HS-5 (cell line): ENCODE results near the gene TMEM63B.
"Not testable (repeated sequence)": the region's sequence is repeated elsewhere in the genome, so short reads cannot be mapped to it uniquely, and the experiment has no call there.

Experiments used
- DNase-seq: peaks from one replicate; pipeline ENCODE4 v3.0.0-alpha.2; 2012; ENCODE audit warnings: low read depth

TMEM63B gene

DNA sequence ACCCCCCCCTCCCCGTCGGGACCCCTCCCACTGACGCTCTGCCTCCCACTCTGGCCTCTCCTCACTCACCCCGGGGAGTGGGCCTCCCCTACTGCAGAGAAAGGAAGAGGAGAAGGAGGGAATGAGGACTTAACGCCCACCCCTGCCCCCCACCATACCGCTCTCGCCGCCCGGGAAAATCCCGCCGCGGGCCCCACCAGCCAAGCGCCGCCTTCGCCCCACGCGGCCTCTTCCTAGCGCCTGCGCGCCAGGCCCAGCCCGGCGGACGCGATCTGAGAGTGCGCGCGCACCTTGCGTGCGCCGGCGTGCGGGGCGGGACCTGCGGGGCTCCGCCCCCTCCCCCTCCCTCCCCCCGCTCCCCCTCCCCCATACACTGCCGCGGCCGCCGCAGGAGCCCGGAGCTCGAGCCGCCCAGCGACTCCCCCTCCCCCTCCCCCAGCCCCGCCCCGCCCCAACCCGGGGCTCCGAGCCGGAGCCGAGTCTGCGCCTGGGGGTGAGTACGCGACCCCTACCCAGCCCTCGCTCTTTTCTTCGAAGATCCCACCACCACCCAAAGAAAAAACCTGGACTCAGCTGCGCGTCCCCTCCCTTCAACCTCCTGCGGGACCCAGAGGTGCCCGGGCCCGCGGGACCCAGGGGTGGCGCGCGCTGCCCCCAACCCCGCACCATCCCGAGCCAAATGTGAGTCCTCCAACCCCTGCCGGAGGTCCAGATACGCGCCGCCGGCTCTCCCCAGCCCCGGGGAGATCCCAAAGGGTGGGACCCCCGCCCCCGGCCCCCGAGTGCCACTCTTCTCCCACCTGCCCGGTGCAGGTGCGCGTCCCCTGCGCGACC is at the start of gene TMEM63B, which contains the start of gene MRPL14:
Gene TMEM63B (plus strand): TSS at position 369 of the 834 bp plus-strand sequence. CDS start 7,031 bp downstream, outside the sequence.
Gene MRPL14 (minus strand): TSS at position 267 of the 834 bp plus-strand sequence. CDS start 10,841 bp downstream, outside the sequence.
- DNase-seq = no peak

DNA sequence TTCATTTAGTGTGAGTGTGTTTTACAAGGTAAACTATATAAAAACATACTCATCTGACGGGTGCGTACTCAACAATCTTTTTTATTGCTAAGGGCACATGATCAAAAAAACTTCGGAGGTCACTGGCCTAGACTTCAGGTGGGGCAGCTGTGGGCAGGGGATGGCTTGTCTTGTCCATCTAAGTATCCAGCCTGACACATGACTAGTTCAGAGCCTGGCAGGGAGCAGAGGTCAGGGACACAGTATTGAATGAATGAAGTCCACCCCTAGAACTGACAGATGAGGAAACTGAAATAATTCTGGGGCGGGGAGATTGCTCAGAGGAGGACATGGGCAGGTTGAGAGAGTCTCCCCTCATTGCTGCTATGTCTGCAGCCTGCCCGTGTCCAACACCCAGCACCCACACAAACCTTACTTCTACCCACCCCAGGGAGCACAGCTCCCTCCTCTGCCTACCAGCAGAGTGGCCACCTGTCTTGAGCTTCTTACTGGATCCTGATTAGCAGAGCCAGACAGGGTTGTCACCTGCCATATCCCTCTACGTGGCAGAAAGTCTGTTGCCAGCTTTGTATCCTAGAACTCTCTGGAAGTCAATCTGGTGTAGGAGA is 49.0 kb upstream of the TMEM63B start:
- no peak for DNase-seq

DNA sequence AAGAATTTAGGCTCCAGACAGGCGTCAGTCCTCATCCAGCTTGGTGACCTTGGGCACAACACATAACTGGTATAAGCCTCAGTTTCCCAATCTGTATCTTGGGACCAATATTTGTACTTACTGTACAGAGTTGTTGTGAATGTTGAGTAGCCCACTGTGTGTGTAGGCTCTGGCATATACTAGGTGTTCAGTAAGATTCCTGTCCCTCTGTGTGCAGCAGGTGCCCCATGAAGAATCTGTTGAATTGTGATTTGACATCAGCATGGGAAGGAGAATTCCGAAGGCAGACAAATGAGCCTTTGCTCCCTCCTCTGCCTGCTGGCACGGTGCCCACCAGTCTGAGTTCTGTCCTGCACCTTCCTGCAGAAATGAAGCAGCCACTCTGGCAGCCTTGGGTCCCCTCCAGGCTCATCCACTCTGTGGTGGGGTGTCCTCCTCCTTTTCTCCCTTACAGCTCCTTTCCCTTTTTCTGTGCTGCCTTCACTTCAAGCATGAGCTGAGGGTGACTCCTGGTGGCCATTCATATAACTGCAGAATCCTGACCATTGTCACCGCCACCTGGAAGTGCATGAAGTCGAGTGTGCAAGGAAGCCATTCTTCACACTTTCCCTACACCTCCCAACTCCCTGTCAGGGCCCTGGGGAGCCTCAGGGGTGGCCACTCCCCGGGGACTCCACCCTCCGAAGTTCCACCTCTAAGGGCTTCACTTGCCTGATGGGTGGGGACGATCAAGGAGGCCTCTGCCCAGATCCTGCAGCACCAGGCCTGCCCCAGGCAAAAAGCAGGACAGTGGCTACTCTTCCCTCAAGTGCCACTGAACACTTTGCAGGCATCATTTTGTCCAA is 48.3 kb upstream of the TMEM63B start:
- no peak for DNase-seq

DNA sequence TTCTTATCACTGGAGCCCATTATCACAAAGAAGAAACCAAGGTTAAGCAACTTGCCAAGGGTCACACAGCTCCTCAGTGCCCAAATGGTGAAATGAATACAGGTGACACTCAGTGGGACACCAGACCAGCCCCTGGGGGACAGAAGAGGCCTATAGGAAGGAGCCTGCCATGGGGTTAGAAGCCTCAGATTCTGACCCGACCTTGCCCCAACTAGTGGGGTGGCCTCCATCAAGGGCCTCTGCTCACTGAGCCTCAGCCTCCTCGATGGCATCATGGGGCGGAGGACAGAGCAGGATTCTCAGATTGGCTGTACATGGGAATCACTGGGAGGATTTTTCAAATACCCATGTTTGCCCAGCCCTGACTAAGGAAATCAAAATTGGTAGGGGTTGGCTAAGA is 47.7 kb upstream of the TMEM63B start:
- no peak for DNase-seq

DNA sequence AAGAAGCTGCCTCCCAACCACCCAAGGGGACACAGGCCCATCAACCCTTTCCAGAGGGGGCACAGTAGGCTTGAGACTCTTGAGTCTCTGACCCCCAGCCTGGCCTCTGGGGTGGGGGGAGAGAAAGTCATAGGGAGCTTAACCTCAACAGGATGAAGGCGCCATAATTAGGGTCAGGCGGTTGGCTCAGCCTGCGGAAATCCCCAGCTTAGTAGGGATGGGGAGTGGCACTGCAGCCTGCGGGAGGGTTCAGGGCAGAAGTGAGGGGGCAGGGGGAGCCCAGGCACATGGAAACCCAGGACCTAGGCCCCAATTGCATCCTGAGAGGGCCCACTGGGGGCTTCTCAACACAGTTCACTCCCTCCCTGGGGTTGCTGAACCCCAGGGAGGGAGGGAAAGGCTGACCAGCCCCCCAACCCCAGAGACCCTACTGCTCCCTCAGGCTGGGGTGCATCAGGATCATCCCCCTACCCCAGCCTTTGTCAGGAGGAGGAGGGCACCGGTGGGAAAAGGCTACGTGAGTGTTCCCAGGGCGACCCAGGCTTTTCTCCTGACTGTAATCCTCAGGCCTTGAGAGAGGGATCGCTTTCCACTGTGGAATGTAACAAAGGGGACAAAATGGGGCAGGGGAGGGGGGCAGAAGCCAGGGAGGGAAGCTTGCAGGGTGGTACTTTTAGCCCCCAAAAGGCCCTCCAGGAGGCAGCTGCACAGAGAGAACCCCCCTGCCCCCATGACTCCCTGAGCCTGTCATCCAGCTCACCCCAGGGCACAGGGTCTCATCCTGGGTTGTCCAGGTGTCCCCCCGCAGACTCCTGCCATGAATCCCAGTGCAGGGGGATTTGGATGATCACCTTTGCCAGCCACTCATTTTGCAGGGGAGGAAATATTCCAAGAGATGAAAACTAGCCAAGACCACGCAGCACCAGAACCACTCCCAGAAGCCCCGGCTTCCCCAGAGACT is 46.5 kb upstream of the TMEM63B start:
- DNase-seq = no peak

DNA sequence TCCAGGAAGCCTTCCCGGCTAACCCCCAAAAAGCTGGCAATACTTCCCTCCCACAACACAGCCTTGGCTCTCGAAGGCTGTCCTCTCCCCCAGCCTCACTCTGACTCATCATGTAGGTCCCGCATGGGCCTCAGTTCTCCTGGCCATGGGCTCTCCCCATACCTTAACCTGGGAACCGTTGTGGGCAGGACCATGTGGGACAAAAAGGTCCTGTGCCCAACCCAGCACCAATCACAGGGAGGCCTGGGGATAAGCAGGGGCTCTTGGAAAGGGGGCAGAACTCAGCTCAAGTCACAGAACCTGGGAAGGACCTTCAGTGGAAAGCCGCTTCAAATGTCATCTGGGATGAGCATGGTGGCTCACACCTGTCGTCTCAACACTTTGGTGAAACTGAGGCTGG is 45.6 kb upstream of the TMEM63B start:
- DNase-seq = no peak

DNA sequence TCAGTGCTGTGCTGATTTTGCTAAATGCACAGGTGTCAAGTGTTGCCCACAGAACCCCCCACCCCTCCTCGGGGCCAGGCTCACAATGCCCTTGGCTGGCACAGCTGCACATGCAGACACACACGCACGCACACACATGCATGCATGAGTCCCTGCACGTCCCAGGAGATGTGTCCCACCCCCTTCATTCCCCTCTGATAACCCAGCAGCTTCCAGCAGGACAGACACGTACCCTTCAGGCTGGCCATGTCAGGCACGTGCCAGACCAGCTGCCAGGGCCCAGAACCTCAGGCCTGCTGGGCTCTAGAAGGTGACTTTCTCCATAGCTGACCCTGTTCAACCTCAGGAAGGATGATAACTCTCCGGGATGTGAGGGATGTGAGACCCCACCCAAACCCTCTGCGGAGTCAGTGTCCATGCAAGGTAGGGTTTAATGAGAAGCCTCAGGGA is 44.5 kb upstream of the TMEM63B start:
- DNase-seq = no peak

DNA sequence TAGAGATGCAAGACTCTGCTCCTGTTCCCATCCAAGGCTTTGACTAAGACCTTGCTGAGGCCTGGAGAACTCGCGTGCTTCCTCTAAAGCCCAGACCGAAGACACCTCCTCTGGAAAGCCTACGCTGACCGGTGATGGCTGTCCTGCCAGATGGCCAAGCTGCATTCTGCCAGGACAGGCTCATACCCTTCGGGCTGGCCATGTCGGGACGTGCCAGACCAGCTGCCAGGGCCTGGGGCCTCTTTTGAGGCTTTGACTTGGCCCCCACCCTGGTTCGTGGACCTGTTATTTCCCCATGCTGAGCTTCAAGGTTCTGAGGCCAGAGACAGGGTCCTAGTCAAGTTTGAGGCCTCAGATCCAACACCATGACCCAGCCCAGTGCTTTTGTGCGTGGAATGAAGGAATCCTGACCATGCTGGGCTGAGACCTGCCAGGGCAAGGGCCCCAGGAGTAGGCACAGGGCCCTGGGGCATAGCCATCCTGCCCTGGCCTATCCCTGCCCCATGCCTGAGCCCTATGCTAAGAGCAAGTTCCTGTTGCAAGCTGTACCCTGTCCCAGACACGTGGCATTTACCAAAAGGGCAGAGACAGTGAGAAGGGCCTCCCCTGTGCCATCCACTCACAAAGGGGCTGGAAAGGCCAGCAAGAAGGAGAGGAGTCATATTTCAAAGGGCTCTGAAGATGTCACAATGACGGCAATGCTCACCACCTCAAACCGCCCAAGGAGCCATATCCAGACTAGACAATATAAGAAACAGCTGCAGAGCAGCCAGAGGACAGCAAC is 42.9 kb upstream of the TMEM63B start:
- no peak for DNase-seq

DNA sequence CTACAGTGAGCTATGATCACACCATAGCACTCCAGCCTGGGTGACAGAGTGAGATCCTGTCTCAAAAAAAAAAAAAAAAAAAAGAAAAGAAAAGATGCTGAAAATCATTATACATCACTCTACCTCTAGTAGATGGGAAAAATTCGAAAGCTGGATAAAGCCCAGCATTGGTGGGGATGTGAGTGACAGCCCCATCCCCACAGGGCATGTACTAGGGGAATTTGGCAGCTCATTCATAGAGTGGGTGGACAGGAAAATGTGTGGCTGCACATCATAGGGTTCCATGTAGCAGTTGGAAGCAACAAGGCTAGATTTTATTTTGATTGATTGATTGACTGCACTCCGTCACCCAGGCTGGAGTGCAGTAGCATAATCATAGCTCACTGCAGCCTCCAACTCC is 42.1 kb upstream of the TMEM63B start:
- no peak for DNase-seq

DNA sequence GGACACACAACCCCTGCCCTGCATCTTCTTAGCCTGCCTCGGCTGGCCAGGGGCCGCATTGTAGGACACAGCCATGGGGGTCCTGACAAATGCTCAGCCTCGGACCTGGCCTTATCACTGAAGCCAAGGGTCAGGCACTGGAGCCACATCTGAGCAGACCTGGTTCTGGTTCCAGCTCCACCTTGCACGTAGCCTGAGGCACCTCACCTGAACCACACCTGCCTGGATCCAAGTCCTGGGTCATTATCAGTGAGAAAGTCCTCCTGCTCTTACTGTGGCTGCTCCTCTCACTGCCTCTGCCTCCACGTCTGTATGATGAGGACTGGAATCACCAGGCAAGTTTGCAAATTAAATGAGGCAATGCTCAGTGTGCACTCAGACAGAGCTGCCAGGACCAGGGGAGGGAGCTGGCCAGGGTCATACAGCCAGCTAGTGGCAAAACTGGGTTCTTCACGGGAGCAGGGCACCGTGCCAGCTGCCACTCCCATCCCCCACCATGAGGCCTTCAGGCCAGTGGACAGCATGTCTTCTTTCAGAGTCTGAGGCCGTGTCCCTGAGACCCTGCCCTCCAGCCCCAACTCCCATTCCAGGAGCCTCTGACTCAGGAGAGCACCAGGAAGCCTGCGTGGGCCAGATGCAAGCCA is 40.3 kb upstream of the TMEM63B start:
- no peak for DNase-seq

DNA sequence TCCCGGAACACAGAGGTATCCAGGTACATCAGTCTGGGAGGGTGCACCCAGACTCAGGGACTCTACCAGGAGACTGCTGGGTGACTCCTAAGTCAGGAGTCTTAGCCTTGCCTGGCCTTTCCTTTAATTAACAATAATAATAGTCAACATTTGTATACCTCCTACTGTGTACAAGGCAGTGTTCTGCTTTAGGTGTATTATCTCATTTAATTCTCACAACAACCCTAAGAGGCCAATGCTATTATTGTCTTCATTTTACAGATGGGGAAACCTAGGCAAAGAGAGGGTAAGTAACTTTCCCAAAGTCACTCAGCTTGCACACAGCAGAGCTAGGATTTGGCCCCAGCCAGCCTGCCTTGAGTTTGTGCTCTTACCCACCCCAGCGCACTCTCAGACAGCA is 39.7 kb upstream of the TMEM63B start:
- DNase-seq = no peak

DNA sequence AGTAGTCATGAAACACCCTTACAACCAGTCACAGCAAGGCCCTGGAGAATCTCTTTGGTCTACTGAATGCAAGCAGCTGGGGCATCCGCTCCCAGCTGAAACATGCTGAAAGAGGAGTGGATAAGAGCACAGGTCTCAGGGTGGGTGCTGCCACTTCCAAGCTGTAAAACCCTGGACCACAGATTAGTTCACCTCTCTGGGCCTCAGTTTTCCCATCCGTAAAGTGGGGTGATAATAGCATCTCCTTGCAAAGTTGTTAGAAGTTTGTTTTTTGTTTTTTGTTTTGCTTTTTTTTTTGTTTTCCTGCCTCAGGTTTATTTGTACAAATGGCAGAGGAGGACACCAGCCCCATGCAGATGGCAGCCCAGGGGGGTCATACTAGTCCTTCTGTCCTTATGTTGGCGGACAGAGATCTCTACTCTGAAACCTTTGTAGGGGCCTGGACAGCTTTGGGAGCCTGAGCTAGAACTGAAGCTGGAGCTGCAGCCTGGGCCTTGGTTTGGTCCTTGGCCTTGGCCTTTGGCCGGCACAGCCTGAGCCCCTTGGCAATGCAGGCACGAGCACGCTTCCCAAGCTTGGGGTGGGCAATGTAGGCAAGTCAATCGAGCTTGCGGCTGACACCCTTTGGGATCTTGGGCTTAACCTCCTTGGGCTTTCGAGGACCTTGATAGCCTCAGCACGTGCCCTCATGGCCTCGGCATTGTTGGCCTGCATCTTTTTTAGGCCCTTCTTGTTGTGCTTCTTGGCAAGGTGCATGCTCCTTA is 38.3 kb upstream of the TMEM63B start:
- no peak for DNase-seq

DNA sequence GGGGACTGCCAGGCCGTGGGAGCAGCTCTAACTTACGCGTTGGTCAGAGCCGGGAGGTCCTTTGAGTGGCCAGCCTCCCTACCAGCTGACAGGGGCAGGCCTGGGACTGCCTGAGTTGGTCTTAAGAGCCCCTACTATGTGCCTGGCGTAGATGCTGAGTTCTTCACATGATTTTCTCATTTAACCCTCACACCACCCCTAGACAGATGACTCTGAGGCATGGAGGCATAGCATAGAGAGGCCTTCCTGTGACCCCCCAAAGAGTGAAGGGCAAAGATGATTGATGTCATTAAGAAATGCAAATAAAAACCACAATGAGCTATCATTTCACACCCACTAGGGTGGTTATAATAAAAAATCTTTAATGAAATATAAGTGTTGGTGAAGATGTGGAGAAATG is 36.9 kb upstream of the TMEM63B start:
- no peak for DNase-seq

DNA sequence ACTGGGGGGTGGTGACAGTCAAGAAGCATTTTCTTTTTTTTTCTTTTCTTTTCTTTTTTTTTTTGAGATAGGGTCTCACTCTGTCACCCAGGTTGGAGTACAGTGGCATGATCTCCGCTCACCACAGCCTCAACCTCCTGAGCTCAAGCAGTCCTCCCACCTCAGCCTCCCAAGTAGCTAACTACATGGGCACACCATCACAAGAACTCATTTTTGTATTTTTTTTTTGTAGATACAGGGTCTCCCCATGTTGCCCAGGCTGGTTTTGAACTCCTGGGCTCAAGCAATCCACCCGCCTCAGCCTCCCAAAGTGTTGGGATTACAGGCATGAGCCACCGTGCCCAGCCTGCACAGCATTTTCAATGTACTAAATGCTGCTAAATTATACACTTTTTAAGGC is 36.0 kb upstream of the TMEM63B start:
- DNase-seq = not testable (repeated sequence)

DNA sequence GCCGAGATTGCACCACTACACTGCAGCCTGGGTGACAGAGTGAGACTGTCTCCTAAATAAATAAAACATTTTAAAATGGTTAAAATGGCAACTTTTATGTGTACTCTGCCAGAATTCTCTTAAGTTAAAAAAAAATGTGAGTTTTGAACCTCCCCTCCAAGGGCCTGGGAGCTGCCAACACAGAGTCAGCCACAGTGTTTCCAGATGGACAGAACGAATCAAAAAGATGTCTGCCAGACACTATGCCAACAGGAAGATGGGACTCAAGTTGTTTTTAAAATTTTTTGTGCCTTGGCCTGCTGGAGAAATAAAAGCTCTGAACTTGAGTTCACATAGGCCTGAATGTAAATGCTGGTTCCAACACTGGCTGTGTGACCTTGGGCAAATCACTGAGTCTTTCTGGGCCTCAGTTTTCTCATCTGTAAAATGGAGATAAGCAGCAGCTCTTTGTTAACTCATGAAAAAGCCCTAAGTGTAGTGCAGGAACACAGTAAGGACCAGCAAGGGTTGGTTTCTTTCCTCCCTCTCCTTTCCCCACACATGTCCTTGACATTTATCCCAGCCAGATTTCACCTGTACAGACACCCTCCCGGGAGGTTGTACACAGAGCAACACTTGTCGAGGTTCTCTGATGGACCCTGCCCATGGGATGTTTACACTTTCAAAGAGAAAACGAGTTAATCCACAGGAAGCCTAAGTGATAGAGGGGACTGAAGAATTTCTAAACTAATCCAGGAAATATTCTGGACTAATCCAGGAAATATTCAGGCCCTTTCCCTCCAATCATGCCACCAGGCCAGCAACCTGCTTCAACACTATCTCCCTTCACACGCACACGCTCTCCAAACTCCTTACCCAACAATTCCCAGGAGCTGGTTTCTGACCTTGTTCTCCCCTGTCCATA is 35.1 kb upstream of the TMEM63B start:
- DNase-seq = no peak

DNA sequence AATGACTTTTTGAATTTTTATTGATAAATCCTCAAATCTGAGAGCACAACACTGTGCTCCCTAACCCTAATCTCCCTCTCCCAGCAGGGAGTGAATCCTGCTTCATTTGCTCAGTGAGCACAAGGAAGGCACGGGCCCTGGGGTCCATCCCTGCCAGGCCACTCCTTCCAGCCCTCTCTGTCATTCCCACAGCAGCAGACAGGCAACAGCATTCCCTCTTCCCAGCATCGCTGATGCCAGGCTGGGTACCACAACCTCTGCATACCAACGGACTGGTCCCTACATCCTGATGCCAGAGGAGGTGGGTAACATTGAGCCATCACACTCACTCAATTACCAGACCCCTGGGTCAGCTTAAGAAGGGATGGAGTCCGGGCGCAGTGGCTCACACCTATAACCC is 34.3 kb upstream of the TMEM63B start:
- no peak for DNase-seq

DNA sequence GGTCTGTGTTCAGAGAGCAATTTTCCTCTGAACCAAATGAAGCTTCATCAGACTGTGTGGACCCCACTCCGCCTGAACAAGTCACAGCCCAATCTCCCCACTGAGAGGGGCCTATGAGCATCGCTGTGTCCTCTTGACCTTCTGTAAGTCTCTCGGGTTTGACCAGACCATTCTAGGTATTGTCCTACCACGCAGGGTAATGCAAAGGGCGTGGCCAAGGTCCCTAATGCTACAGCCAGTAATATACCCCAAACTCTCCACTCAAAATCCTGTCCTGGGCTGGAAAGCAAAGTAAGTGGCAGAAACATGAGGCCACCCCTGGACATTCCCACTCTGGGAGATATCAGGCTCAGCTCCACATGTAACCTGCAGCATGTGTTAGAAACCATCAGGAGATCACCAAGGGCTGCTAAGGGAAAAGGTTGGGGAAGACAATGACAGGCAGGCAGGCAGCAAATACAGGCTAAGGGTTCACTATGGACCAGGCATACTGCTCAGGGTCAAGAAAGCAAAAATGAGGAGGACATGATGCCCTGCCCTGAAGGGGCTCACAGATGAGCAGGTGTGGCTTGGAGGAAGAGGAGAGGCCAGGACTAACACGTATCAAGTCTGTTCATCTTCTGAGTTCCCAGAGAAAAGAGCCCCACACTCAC is 33.5 kb upstream of the TMEM63B start:
- DNase-seq = no peak
